H1 (cell line): ENCODE measurements around the gene TOM1L2.

Experiments
- RFX5 ChIP-seq: IDR thresholded peaks from 2 replicates; pipeline ENCODE4 v1.6.1; 2011; ENCODE audit warnings: low read depth, low read length, improper control_type of control experiment, borderline replicate concordance
- SIN3A ChIP-seq, 2 experiments: IDR thresholded peaks in 1 of 2; conservative IDR thresholded peaks in 1 of 2; 2 replicates each; pipeline ENCODE4 v1.6.1; 2011 to 2012; ENCODE audit warnings: low read length in 2 of 2, improper control_type of control experiment in 1 of 2, low read depth in 1 of 2, mild to moderate bottlenecking in 1 of 2

DNA sequence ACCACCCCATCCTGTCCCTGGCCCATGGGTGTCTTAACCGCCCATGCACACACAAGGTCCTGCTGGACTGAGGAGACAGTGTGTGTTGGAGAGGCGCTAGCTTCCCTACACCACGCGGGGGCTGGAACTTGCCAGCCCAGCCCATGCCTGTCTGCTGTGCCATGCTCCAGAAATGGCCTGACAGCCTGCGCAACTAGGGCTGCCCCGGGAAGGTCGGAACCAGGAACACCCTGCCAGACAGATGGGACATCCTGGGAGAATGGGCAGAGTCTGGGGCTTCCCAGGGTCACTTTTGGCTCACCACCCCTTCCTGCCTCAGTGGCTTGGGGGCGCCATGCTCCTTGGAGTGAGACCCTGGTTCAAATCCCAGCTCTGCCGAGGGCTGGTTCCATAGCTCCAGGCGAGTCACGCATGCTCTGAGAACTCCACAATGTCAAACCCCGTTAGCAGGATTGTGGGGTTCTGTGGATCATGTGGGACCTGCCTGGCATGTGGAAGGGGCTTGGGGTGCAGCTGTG is 171.6 kb downstream of the TOM1L2 start:
- TF ChIP-seq SIN3A (conservative IDR thresholded peaks at IDR 0.05 in 1 of 2, IDR thresholded peaks at IDR 0.05 in 1 of 2; ENCODE audit: low read depth in 1 of 2, low read length in 2 of 2) (no peak), RFX5 (no peak)
